GM12891 (cell line): ENCODE results near the gene ILDR2.

Experiments
- POLR2A ChIP-seq: IDR thresholded peaks from 2 replicates; pipeline ENCODE4 v1.6.1; 2011; ENCODE audit warnings: low read depth, low read length, control low read depth
- SPI1 ChIP-seq: IDR thresholded peaks from 2 replicates; pipeline ENCODE4 v1.6.1; 2011; ENCODE audit warnings: low read depth, low read length, control low read depth

- no peak for TF ChIP-seq POLR2A
- no peak for TF ChIP-seq SPI1
Measured at GRCh38 chr1:166903232-166903631, 72.1 kb downstream of the ILDR2 start.
